GM18502 (cell line): ENCODE results near the gene ATAD2B.
A peak's percentile ranks its signal among the peaks of the same experiment; 100 is the strongest.
"Not testable (repeated sequence)": the region's sequence is repeated elsewhere in the genome, so short reads cannot be mapped to it uniquely, and the experiment has no call there.

Experiments
- ATAC-seq: cut with Tn5 transposase; IDR thresholded peaks from one replicate; pipeline ENCODE4 v1.9.1; 2021; ENCODE audit warnings: mild to moderate bottlenecking; ENCODE audit not compliant: unreplicated experiment, poor library complexity

Gene ATAD2B

DNA sequence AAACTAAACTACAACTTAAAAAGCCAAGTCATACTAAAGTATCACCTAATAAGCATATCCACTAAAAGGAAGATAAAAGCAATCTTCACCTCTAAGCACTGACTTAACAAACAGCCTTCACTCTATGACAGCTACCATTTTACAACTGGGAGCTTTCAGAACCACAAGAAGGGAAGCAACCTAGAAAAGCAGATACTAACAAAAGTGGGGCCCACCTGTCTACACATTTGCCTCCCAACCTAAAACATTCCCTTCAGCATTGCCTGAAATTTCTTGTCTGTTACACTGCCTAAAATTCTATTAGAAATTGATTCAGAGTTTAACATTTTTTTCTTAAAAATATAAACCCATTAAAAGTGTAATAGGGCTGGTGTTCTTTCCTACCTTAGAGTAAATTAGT is 172.0 kb downstream of the ATAD2B start:
- ATAC-seq = no peak

DNA sequence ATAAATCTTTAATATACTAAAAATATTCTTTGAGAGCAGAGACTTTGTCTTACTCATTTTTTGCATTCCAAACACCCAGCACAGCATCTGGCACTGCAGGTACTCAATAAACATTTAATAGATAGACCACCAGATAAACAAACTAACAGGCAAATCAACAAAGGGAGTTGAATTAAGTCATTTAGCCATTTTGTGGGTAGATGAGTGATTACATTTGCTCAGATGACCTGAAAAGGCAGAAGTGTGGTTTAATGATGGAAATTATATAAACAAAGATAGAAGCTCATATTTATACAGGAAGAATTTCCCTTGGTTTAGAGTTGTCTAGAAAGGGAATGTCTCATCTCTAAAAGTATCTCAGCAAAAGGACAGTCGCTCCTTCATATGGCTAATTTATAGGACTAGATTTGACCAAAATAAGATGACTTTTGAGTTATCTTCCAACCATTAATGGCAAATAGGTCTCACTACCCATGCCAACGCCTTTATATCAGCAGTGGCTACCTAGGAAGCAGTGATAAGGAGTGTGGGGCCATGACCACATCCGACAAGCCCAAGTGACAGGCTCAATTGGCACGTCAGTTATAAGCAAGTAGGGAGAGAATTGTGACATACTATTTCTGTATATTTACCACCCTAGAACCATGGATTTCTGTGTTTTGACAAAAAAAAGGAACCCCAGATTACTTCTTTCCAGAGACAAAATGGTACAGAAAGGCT is 173.5 kb downstream of the ATAD2B start:
- ATAC-seq = no peak

DNA sequence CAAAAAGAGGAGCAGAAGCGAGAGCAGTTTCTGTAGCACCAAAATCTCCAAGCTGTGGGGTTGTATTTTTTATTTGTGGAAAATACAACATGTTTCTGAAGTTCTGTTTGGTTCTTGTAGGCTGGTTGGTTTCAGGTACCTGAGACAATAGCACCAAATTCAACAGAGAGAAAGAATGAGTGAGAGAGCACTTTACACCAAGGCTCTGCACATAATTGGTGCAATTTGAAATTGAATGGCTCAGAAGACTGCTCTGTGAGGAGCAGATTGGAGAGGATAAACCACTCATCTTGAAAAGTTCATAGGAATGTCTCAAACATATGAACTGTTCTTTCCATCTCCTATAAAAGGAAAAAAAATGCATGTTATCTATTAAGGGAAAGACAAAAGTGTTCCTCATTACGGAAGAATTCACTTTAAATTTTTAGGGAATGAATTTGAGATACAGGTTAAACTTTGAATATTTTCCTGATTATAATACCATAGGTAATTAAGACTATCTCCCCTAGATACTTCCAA is 175.1 kb downstream of the ATAD2B start:
- ATAC-seq = no peak

DNA sequence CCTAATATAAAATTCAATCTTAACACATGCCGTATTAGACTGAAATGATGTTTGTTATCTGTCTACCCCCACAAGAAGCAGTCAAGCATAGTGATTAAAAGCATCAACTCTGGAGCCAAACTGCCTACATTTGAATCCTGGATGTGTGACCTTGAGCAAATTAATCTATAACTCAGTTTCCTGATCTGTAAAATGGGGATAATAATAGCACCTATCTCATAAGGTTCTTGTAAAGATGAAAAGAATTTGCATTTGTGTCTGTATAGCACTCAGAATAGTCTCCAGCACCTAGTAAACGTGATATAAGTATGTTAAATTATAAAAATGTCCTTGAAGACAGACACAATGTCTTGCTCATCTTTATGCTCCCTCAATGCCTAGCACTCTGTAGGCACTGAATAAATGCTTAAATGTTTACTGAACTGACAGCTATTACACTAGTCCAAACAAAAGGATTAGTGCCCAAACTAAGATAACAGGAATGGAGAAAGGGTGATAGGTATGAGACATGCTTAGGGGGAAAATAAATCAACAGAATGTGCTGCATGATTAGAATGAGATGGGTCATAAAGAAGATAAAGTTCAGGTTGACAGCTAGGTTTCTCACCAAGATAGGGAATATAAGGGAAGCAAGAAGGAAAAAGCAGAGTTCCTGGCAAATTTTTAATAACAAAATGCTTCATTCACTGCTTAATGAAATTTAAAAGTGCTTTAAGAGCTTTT is 180.6 kb downstream of the ATAD2B start:
- ATAC-seq = peak; percentile 22

GRCh38 chr2:23745726-23746105 is 181.2 kb downstream of the ATAD2B start:
- peak; percentile 53 for ATAC-seq

GRCh38 chr2:23745068-23745725 is 181.7 kb downstream of the ATAD2B start:
- peak; percentile 14 for ATAC-seq

DNA sequence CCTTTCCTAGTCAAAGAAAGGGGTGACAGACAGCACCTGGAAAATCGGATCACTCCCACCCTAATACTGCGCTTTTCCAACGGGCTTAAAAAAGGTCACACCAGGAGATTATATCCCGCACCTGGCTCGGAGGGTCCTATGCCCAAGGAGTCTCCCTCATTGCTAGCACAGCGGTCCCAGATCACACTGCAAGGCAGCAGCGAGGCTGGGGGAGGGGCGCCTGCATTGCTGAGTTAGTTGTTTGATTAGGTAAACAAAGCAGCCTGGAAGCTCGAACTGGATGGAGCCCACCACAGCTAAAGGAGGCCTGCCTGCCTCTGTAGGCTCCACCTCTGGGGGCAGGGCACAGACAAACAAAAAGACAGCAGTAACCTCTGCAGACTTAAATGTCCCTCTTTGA is 190.1 kb downstream of the ATAD2B start:
- ATAC-seq = not testable (repeated sequence)

- no peak for ATAC-seq
These were observed 192.5 kb downstream of the ATAD2B start for GRCh38 chr2:23734416-23734815.

DNA sequence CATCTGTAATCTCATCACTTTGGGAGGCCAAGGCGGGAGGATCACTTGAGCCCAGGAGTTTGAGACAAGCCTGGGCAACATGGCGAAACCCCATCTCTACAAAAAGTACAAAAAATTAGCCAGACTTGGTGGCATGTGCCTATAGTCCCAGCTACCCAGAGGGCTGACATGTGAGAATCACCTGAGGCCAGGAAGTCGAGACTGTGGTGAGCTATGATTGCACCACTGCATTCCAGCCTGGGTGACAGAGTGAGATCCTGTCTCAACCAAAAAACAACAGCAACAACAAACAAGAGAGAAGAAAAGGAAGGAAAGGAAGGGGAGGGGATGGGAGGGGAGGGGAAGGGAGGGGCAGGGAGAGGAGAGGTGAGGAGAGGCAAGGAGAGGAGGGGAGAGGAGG is 203.9 kb downstream of the ATAD2B start:
- not testable (repeated sequence) for ATAC-seq

GRCh38 chr2:23722255-23722654 is 204.7 kb downstream of the ATAD2B start:
- ATAC-seq = no peak

DNA sequence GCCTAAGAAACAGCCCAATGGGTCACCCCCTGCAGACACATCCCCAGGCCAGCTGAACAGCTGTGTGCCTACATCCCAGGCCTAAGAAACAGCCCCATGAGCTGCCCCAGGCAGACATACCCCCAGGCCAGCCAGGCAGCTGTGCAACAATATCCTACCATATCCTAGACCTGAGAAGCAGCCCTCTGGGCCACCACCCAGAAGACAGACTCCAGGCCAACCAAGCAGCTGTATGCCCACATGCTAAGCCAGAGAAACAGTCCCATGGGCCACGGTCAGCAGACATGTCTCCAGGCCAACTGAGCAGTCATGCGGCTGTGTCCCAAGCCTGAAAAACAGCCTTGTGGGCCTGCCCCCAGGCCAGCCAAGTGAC is 205.5 kb downstream of the ATAD2B start:
- ATAC-seq = no peak

- ATAC-seq = no peak
These were observed 206.0 kb downstream of the ATAD2B start for GRCh38 chr2:23720705-23721453.

- ATAC-seq = no peak
These were observed 207.2 kb downstream of the ATAD2B start for GRCh38 chr2:23719716-23720115.

GRCh38 chr2:23718931-23719700 is 207.8 kb downstream of the ATAD2B start:
- no peak for ATAC-seq

- no peak for ATAC-seq
These were observed 213.6 kb downstream of the ATAD2B start for GRCh38 chr2:23713351-23713750.

DNA sequence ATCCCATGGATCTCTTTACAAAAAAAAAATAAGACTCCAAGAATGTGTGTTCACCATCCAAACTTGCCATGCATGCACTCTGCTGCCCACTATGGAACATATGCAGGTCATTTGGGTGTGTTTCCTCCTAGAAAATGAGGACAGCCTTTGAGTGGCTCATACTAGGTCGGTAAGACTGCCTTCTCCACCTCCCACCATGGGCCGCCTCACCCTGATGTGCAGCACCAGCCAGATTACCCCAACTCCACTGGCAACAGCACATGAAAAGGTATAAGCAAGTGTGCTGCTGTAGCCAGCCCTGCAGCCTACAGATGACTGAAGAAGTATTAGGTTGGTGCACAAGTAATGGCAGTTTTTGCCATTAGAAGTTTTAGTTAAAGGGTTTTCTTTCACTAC is 214.2 kb downstream of the ATAD2B start:
- ATAC-seq = no peak

DNA sequence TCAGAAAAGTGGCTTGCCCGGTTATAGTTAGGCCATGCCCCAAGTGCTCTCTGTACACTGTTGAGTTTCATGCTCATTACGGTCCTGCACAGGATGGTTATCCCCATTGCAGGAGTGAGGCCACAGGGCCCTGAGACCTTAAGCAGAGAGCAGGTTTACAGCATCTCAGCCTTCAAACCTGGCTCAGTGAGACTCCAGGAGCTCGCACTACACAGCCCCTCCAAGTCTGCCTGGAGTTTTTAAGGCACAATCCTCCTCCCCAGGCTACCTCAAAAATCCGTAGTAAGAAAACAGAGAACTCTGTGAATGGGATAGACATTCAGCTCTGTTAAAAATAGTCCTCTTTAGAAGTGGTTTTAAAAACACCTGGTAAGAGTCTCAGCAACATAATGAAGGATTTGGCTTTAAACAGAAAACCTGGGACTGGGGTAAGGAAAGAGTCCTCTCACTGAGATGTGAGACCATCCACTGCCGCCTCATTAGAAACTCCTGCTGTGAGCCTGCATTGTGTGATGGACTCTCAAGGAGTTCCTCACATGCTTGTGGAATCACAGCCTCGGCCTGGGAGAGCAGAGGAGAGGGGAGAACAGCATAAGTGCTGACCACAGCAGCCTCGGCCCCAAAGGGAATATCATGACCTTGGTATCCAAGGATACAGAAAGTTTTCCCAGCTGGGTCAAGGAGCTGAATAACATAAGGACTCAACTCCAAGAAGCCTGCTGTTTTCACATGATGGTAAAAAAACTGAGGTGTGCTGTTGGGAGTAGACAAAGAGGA is 214.8 kb downstream of the ATAD2B start:
- no peak for ATAC-seq

GRCh38 chr2:23709311-23709710 is 217.6 kb downstream of the ATAD2B start:
- no peak for ATAC-seq

- ATAC-seq = no peak
These were observed 218.2 kb downstream of the ATAD2B start for GRCh38 chr2:23708771-23709170.
